ENCODE measurements around the gene UBASH3A. TPM values are rescaled to one million over a fixed set of nuclear protein-coding genes. Genes with fewer than 3 reads are reported as not detected.

UBASH3A gene
- polyA plus RNA-seq, 6 donors from 2014 or later: 0.16 to 0.32 TPM; not detected in 4

DNA sequence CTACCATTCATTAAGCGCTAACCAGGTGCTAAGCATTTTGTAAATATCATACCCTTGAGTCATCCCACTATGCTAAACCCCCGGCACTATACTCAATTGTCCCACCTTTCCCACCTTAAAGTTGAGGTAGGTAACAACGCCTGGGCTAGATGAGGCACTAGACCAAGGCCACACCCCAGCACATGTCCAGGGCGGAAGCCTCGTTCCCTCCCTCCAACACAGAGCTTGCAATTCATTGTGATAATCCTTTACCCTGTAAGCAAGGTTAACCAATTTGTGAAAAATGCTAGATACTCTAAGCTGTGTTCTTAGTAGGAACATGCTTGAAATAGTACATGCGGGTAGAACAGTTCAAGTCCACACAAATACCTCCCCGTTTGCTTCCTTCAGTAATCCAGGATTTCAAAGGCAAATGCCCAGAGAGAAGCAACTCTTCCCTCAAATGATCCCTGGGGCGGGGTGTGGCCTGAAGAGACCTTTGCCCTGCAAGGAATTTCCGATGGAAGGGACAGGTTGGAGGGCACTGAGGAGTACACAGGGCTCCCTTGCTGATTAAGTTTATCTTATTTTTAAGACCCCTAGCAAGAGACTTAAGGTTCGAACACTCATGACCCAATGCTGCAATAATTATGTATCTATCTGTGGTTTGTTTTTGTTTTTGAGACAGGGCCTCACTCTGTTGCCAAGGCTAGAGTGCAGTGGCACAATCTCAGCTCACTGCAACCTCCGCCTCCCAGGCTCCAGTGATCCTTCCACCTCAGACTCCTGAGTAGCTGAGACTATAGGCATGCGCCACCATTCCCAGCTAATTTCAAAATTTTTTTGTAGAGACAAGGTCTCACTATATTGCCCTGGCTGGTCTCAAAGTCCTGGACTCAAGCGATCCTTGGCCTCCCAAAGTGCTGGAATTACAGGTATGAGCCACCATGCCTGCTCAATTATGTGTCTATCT lies 89.7 kb downstream of the UBASH3A start:
- peak overlapping the region in 1 of 8 donors; percentile 22 for H3K4me3 Mint-ChIP-seq
- peaks cover 0 to 13% (median 12%) of the 10 kb centered on the region in 3 donors for H3K27me3 Mint-ChIP-seq
- H3K9me3 Mint-ChIP-seq: no peaks in the 10 kb centered on the region
- H3K27ac Mint-ChIP-seq: peak overlapping the region in 1 of 6 donors; percentile 6
- H3K36me3 Mint-ChIP-seq: no peaks in the 10 kb centered on the region
- ATAC-seq (ENCODE audit: low read depth in 2 of 2): no peak
- H3K4me1 Mint-ChIP-seq: peaks cover 10 to 14% (median 13%) of the 10 kb centered on the region in 3 donors
- no peak for DNase-seq

DNA sequence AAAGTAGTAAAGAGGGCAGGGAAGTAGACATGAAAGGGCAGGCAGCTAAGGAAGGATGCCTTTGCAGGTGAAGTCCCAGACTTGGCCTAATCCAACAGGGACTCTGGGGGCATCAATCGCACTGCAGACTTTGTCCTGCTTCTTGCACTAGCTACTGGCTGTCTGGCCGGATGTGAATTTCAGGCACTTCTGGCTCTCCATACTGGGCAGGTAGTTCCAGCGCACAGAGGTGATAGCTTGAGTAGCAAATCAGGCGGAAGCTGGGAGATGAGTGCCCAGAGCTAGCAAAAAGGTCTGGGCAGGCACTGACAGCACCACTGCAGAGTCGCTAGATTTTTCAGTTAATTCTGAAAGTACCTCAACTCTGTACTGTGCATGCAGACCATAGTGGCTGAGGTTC lies 91.3 kb downstream of the UBASH3A start:
- H3K27me3 Mint-ChIP-seq: peaks cover 0 to 5% (median under 1%) of the 10 kb centered on the region in 3 donors
- ATAC-seq (ENCODE audit: low read depth in 2 of 2) (no peak), DNase-seq (no peak)
- H3K9me3 Mint-ChIP-seq: no peaks in the 10 kb centered on the region
- H3K27ac Mint-ChIP-seq: peak overlapping the region in 3 of 6 donors; percentile 37 to 94 (median 92)
- peak overlapping the region in 6 of 8 donors; percentile 3 to 93 (median 88) for H3K4me3 Mint-ChIP-seq
- H3K36me3 Mint-ChIP-seq: no peaks in the 10 kb centered on the region
- peaks cover 10 to 14% (median 13%) of the 10 kb centered on the region in 3 donors for H3K4me1 Mint-ChIP-seq

DNA sequence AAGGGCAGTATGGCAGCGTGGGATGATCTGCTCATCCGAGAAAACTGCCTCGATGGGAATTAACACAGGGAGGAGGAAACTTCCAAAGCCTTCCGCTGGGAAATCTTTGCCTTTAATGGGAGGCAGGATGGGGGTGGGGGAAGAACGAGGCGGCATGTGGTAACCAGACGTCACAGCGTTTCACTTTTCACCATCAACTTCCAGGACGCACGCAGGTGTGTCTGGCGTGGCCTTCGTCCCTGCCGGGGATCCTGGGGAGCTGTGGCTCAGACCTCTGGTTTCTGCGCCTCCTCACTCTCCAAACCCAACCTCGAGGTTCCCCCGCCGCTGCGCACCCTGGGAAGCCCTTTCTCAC lies 92.0 kb downstream of the UBASH3A start:
- Mint-ChIP-seq H3K4me1 (peaks cover 10 to 14% (median 13%) of the 10 kb centered on the region in 3 donors), H3K9me3 (no peaks in the 10 kb centered on the region), H3K27me3 (peaks cover 0 to 5% (median 0%) of the 10 kb centered on the region in 3 donors), H3K4me3 (peak overlapping the region; percentile 87 to 95 (median 93)), H3K36me3 (no peaks in the 10 kb centered on the region), H3K27ac (peak overlapping the region; percentile 92 to 99 (median 96))
- no peak for DNase-seq
- ATAC-seq (ENCODE audit: low read depth in 2 of 2): peak; percentile 4 to 9

DNA sequence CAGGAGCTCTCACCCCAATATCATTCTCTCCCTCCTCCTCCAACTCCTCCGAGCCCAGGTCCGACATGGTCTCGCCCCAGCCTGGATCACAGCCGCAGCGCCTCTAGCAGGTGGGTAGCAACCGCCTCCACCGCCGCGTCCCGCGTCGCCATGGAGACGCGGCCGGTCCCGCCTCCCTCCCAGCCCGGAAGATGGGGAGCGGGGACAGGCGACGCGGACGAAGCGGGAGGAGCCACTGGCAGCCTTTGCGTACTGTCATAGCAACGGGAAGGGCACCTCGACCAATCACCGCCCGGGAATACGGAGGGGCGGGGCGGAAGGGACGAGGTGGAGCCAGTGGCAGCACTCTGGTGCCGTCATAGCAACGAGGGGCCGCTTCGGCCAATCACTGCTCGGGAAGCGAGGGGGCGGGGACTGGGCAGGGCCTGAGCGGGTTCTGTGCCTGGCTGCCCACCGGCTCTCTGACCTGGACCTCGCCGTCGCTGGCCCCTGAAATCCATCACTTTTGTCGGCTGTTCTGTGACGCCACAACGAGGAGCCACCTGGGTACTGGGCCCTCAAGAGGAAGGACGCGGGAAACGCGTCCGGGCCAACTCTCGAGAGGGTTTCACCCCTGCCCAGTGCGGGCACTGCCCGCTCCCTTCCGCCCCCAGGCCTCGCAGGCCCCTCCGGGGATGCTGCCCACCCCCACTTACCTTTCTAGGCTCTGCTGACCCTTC lies 92.6 kb downstream of the UBASH3A start, which contains the start of gene RSPH1:
Gene RSPH1 (minus strand): TSS at position 105 of the 719 bp plus-strand sequence. CDS start 38 bp downstream, at position 67.
- peak within 1 kb of the TSS; percentile 87 to 95 (median 93) for H3K4me3 Mint-ChIP-seq
- ATAC-seq (ENCODE audit: low read depth in 2 of 2) (peak; percentile 92), DNase-seq (peak; percentile 99)
- peaks cover 10 to 14% (median 13%) of the 10 kb centered on the region in 3 donors for H3K4me1 Mint-ChIP-seq
- H3K9me3 Mint-ChIP-seq: no peaks in the 10 kb centered on the region
- H3K36me3 Mint-ChIP-seq: no peaks in the 10 kb centered on the region
- H3K27me3 Mint-ChIP-seq: peaks cover 0 to 5% (median 0%) of the 10 kb centered on the region in 3 donors
- peak within 1 kb of the TSS; percentile 92 to 99 (median 96) for H3K27ac Mint-ChIP-seq

DNA sequence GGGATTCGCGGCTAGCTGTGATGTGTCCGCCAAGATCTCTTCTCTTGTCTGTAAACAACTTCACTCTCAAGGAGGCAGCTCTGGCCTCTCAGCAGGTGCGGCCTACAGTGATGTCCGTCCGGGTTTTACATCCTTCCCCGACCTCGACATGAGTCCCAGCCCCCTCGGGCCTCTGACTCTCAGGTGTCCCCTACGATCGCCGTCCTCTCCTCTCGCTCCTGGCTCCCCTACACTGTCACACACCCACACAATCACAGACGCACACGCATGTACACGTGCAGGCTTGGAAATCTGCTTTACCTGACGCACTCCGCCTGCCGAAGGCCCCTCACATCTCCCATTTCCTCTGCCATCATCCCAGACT lies 93.1 kb downstream of the UBASH3A start:
- ATAC-seq (ENCODE audit: low read depth in 2 of 2) (no peak), DNase-seq (no peak)
- peaks cover 10 to 14% (median 13%) of the 10 kb centered on the region in 3 donors for H3K4me1 Mint-ChIP-seq
- H3K36me3 Mint-ChIP-seq: no peaks in the 10 kb centered on the region
- H3K27ac Mint-ChIP-seq: peak overlapping the region; percentile 92 to 99 (median 96)
- H3K4me3 Mint-ChIP-seq: peak overlapping the region; percentile 87 to 95 (median 93)
- H3K9me3 Mint-ChIP-seq: no peaks in the 10 kb centered on the region
- H3K27me3 Mint-ChIP-seq: peaks cover 0 to 5% (median 0%) of the 10 kb centered on the region in 3 donors

Other genes starting within 250 kb of the UBASH3A start
- gene ABCG1, start 184.8 kb upstream of the UBASH3A start, polyA plus RNA-seq (ENCODE audit: low read depth in 6 of 6): 10 to 100 TPM; 20.7 to 34.3 (median 25.1) TPM
- not detected for gene TFF3, start 88.5 kb upstream of the UBASH3A start, polyA plus RNA-seq (ENCODE audit: low read depth in 6 of 6)
- not detected for gene TFF2, start 52.9 kb upstream of the UBASH3A start, polyA plus RNA-seq (ENCODE audit: low read depth in 6 of 6)
- not detected for gene TFF1, start 37.4 kb upstream of the UBASH3A start, polyA plus RNA-seq (ENCODE audit: low read depth in 6 of 6)
- gene TMPRSS3, start 7.8 kb upstream of the UBASH3A start, polyA plus RNA-seq (ENCODE audit: low read depth in 6 of 6): not detected
- not detected for gene RSPH1, start 92.3 kb downstream of the UBASH3A start, polyA plus RNA-seq (ENCODE audit: low read depth in 6 of 6)
- gene SLC37A1, start 110.0 kb downstream of the UBASH3A start, polyA plus RNA-seq (ENCODE audit: low read depth in 6 of 6): 10 to 100 TPM in 4 of 6 donors, 1 to 10 TPM in 2; 4.9 to 15.7 (median 11.2) TPM
- gene PDE9A, start 249.7 kb downstream of the UBASH3A start, polyA plus RNA-seq (ENCODE audit: low read depth in 6 of 6): 1 to 10 TPM in 2 of 6 donors, under 1 TPM in 3, not detected in 1; 0.26 to 1.5 (median 0.79) TPM

Measured in naive B cell (primary cell).